Measurements from ENCODE around the gene ABCB11.

ABCB11 gene

GRCh38 chr2:168997794-168998193, 33.3 kb downstream of the ABCB11 start:
- Histone ChIP-seq H3K23ac (ENCODE audit: low read length) (no peak overlapping the region), H4K91ac (ENCODE audit: low read depth, low read length) (no peak overlapping the region), H4K8ac (ENCODE audit: low read depth, low read length) (no peak overlapping the region), H3K4me3 (ENCODE audit: low read depth, low read length) (no peak overlapping the region), H3K36me3 (ENCODE audit: control insufficient read depth in 1 of 2, insufficient read depth in 2 of 2, low read length in 2 of 2) (no peaks in the 10 kb centered on the region), H3K9me3 (ENCODE audit: insufficient read depth, low read depth, low read length) (no peaks in the 10 kb centered on the region), H2BK120ac (ENCODE audit: insufficient read depth, low read length, poor library complexity) (no peak overlapping the region), H3K4me2 (ENCODE audit: low read length) (no peak overlapping the region), H3K79me1 (ENCODE audit: low read length) (no peaks in the 10 kb centered on the region), H3K27me3 (ENCODE audit: insufficient read depth, low read length) (no peaks in the 10 kb centered on the region), H4K12ac (ENCODE audit: low read depth, low read length) (no peak overlapping the region), H2AK5ac (ENCODE audit: low read length) (no peak overlapping the region), H2BK5ac (ENCODE audit: low read depth, low read length, poor library complexity) (no peak overlapping the region), H3K18ac (ENCODE audit: low read length) (no peak overlapping the region), H3K14ac (ENCODE audit: low read length) (no peak overlapping the region), H3K9ac (ENCODE audit: low read length) (no peak overlapping the region), H3K4ac (ENCODE audit: low read depth, low read length) (no peak overlapping the region), H2BK12ac (ENCODE audit: low read length) (no peak overlapping the region), H3K27ac (ENCODE audit: low read depth, low read length) (no peak overlapping the region), H3K4me1 (ENCODE audit: control insufficient read depth in 1 of 2, insufficient read depth in 2 of 2, low read length in 2 of 2) (no peaks in the 10 kb centered on the region), H3K79me2 (ENCODE audit: control insufficient read depth, insufficient read depth, low read length, poor library complexity) (no peaks in the 10 kb centered on the region), H2AFZ (ENCODE audit: insufficient read depth, low read length, poor library complexity) (no peak overlapping the region)
- no peak for DNase-seq
- WGBS (ENCODE audit: extremely low coverage, insufficient coverage, insufficient read length): no CpG with 5 or more reads among the region's 1 CpG

- Histone ChIP-seq H3K27ac (ENCODE audit: low read depth, low read length) (no peak overlapping the region), H3K9ac (ENCODE audit: low read length) (no peak overlapping the region), H2BK5ac (ENCODE audit: low read depth, low read length, poor library complexity) (no peak overlapping the region), H3K4me2 (ENCODE audit: low read length) (no peak overlapping the region), H2AK5ac (ENCODE audit: low read length) (no peak overlapping the region), H4K12ac (ENCODE audit: low read depth, low read length) (no peak overlapping the region), H3K9me3 (ENCODE audit: insufficient read depth, low read depth, low read length) (no peaks in the 10 kb centered on the region), H3K4ac (ENCODE audit: low read depth, low read length) (no peak overlapping the region), H4K8ac (ENCODE audit: low read depth, low read length) (no peak overlapping the region), H3K18ac (ENCODE audit: low read length) (no peak overlapping the region), H3K4me1 (ENCODE audit: control insufficient read depth in 1 of 2, insufficient read depth in 2 of 2, low read length in 2 of 2) (no peaks in the 10 kb centered on the region), H2BK120ac (ENCODE audit: insufficient read depth, low read length, poor library complexity) (no peak overlapping the region), H2AFZ (ENCODE audit: insufficient read depth, low read length, poor library complexity) (no peak overlapping the region), H3K27me3 (ENCODE audit: insufficient read depth, low read length) (no peaks in the 10 kb centered on the region), H2BK12ac (ENCODE audit: low read length) (no peak overlapping the region), H4K91ac (ENCODE audit: low read depth, low read length) (no peak overlapping the region), H3K79me2 (ENCODE audit: control insufficient read depth, insufficient read depth, low read length, poor library complexity) (no peaks in the 10 kb centered on the region), H3K79me1 (ENCODE audit: low read length) (no peaks in the 10 kb centered on the region), H3K23ac (ENCODE audit: low read length) (no peak overlapping the region), H3K4me3 (ENCODE audit: low read depth, low read length) (no peak overlapping the region), H3K36me3 (ENCODE audit: control insufficient read depth in 1 of 2, insufficient read depth in 2 of 2, low read length in 2 of 2) (no peaks in the 10 kb centered on the region), H3K14ac (ENCODE audit: low read length) (no peak overlapping the region)
- peak; percentile 27 to 56 for DNase-seq
- WGBS (ENCODE audit: extremely low coverage, insufficient coverage, insufficient read length): no CpG with 5 or more reads among the region's 1 CpG
Measured at GRCh38 chr2:168997118-168997521, 34.0 kb downstream of the ABCB11 start.

GRCh38 chr2:168995744-168996143, 35.4 kb downstream of the ABCB11 start:
- H4K91ac ChIP-seq (ENCODE audit: low read depth, low read length): no peak overlapping the region
- H3K4me2 ChIP-seq (ENCODE audit: low read length): no peak overlapping the region
- no peaks in the 10 kb centered on the region for H3K9me3 ChIP-seq (ENCODE audit: insufficient read depth, low read depth, low read length)
- no peaks in the 10 kb centered on the region for H3K79me2 ChIP-seq (ENCODE audit: control insufficient read depth, insufficient read depth, low read length, poor library complexity)
- no peak overlapping the region for H3K23ac ChIP-seq (ENCODE audit: low read length)
- no peaks in the 10 kb centered on the region for H3K27me3 ChIP-seq (ENCODE audit: insufficient read depth, low read length)
- H3K4me3 ChIP-seq (ENCODE audit: low read depth, low read length): no peak overlapping the region
- no peak overlapping the region for H2AFZ ChIP-seq (ENCODE audit: insufficient read depth, low read length, poor library complexity)
- no peak overlapping the region for H2BK5ac ChIP-seq (ENCODE audit: low read depth, low read length, poor library complexity)
- no peak overlapping the region for H2BK12ac ChIP-seq (ENCODE audit: low read length)
- no peaks in the 10 kb centered on the region for H3K4me1 ChIP-seq (ENCODE audit: control insufficient read depth in 1 of 2, insufficient read depth in 2 of 2, low read length in 2 of 2)
- no peak for DNase-seq
- no peak overlapping the region for H3K18ac ChIP-seq (ENCODE audit: low read length)
- no CpG with 5 or more reads among the region's 1 CpG for WGBS (ENCODE audit: extremely low coverage, insufficient coverage, insufficient read length)
- no peaks in the 10 kb centered on the region for H3K79me1 ChIP-seq (ENCODE audit: low read length)
- no peak overlapping the region for H2BK120ac ChIP-seq (ENCODE audit: insufficient read depth, low read length, poor library complexity)
- H4K12ac ChIP-seq (ENCODE audit: low read depth, low read length): no peak overlapping the region
- no peak overlapping the region for H3K4ac ChIP-seq (ENCODE audit: low read depth, low read length)
- no peak overlapping the region for H2AK5ac ChIP-seq (ENCODE audit: low read length)
- no peak overlapping the region for H3K14ac ChIP-seq (ENCODE audit: low read length)
- no peak overlapping the region for H3K9ac ChIP-seq (ENCODE audit: low read length)
- no peaks in the 10 kb centered on the region for H3K36me3 ChIP-seq (ENCODE audit: control insufficient read depth in 1 of 2, insufficient read depth in 2 of 2, low read length in 2 of 2)
- H3K27ac ChIP-seq (ENCODE audit: low read depth, low read length): no peak overlapping the region
- no peak overlapping the region for H4K8ac ChIP-seq (ENCODE audit: low read depth, low read length)

GRCh38 chr2:168993538-168993937, 37.6 kb downstream of the ABCB11 start:
- Histone ChIP-seq H3K36me3 (ENCODE audit: control insufficient read depth in 1 of 2, insufficient read depth in 2 of 2, low read length in 2 of 2) (no peaks in the 10 kb centered on the region), H4K12ac (ENCODE audit: low read depth, low read length) (no peak overlapping the region), H4K91ac (ENCODE audit: low read depth, low read length) (no peak overlapping the region), H2BK12ac (ENCODE audit: low read length) (no peak overlapping the region), H3K23ac (ENCODE audit: low read length) (no peak overlapping the region), H2AFZ (ENCODE audit: insufficient read depth, low read length, poor library complexity) (no peak overlapping the region), H3K9me3 (ENCODE audit: insufficient read depth, low read depth, low read length) (no peaks in the 10 kb centered on the region), H2BK120ac (ENCODE audit: insufficient read depth, low read length, poor library complexity) (no peak overlapping the region), H3K79me1 (ENCODE audit: low read length) (no peaks in the 10 kb centered on the region), H3K4ac (ENCODE audit: low read depth, low read length) (no peak overlapping the region), H3K9ac (ENCODE audit: low read length) (no peak overlapping the region), H2BK5ac (ENCODE audit: low read depth, low read length, poor library complexity) (no peak overlapping the region), H3K4me3 (ENCODE audit: low read depth, low read length) (no peak overlapping the region), H3K14ac (ENCODE audit: low read length) (no peak overlapping the region), H2AK5ac (ENCODE audit: low read length) (no peak overlapping the region), H4K8ac (ENCODE audit: low read depth, low read length) (no peak overlapping the region), H3K79me2 (ENCODE audit: control insufficient read depth, insufficient read depth, low read length, poor library complexity) (no peaks in the 10 kb centered on the region), H3K18ac (ENCODE audit: low read length) (no peak overlapping the region), H3K27me3 (ENCODE audit: insufficient read depth, low read length) (no peaks in the 10 kb centered on the region), H3K4me1 (ENCODE audit: control insufficient read depth in 1 of 2, insufficient read depth in 2 of 2, low read length in 2 of 2) (no peaks in the 10 kb centered on the region), H3K27ac (ENCODE audit: low read depth, low read length) (no peak overlapping the region), H3K4me2 (ENCODE audit: low read length) (no peak overlapping the region)
- WGBS (ENCODE audit: extremely low coverage, insufficient coverage, insufficient read length): no CpG with 5 or more reads among the region's 3 CpGs
- DNase-seq: no peak
